ENCODE data around the gene DIS3L. TPM values are rescaled to one million over a fixed set of nuclear protein-coding genes. Genes with fewer than 3 reads are reported as not detected.

Gene DIS3L
- total RNA-seq, 1 donor from 2014 or later, result 27.1 TPM

DNA sequence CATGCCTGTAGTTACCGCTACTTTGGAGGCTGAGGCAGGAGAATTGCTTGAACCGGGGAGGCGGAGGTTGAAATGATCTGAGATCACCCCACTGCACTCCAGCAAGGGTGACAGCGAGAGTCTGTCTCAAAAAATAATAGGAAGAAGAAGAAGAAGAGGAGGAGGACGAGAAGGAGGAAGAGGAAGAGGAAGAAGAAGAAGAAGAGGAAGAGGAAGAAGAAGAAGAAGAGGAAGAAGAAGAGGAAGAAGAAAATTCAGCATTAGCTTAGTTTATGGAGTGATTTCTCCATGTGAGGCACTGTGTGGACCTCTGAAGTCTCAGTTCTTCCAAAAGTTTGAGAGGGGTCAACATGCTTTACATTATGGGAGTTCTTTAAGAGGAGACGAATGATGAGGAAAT is 22.4 kb upstream of the DIS3L start:
- DNase-seq (no peak), ATAC-seq (no peak)
- H3K27ac ChIP-seq, result no peak overlapping the region
- TF ChIP-seq, protein P1, sequence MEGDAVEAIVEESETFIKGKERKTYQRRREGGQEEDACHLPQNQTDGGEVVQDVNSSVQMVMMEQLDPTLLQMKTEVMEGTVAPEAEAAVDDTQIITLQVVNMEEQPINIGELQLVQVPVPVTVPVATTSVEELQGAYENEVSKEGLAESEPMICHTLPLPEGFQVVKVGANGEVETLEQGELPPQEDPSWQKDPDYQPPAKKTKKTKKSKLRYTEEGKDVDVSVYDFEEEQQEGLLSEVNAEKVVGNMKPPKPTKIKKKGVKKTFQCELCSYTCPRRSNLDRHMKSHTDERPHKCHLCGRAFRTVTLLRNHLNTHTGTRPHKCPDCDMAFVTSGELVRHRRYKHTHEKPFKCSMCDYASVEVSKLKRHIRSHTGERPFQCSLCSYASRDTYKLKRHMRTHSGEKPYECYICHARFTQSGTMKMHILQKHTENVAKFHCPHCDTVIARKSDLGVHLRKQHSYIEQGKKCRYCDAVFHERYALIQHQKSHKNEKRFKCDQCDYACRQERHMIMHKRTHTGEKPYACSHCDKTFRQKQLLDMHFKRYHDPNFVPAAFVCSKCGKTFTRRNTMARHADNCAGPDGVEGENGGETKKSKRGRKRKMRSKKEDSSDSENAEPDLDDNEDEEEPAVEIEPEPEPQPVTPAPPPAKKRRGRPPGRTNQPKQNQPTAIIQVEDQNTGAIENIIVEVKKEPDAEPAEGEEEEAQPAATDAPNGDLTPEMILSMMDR (IDR thresholded peaks at IDR 0.05), result no peak
- no peaks in the 10 kb centered on the region for H3K4me1 ChIP-seq
- intact Hi-C loops (cut with DNase I), result no loop called here
- no peak overlapping the region for H3K4me3 ChIP-seq
- H3K27me3 ChIP-seq, result no peaks in the 10 kb centered on the region
- no peaks in the 10 kb centered on the region for H3K9me3 ChIP-seq
- no peaks in the 10 kb centered on the region for H3K36me3 ChIP-seq

DNA sequence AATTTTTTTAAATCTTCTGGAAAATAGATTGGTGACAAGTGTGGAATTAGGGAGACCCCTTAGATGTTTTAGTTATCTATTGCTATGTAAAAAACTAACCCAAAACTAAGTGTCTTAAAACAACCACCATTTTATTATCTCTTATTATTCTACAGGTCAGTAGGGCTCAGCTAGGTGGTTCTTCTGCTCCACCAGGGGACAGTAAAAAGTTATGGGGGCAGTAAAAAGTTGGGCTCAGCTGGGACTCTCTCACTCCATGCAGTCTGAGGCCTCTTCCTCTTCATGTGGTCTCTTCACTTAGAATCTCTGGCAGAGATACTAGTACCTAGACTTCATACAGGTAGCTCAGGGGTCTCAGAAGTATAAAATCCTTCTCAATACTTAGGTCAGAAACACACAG is 18.0 kb upstream of the DIS3L start:
- ATAC-seq (no peak), DNase-seq (no peak)
- Histone ChIP-seq H3K27me3 (no peaks in the 10 kb centered on the region), H3K4me3 (no peak overlapping the region), H3K36me3 (no peaks in the 10 kb centered on the region), H3K4me1 (no peaks in the 10 kb centered on the region), H3K9me3 (no peaks in the 10 kb centered on the region), H3K27ac (no peak overlapping the region)
- TF ChIP-seq, protein P1 (IDR thresholded peaks at IDR 0.05), result no peak
- intact Hi-C loops (cut with DNase I), result no loop called here

DNA sequence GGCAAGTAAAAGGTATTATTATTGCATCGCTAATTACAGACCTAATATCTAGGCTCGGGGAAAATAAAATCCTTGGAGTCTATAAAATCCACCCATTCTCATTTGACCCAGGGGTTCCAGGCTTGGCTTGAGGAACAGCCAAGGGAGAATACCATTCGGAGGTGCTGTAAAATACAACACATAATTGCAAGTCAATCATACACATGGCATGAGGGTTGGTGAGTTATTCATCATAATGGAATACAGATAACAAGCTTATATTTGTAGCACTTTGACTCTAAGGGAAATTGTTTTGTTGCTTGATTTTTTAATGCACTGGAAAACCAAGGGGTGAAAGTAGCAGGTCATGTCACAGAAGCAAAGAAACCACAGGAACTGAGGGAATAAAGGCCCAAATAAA is 16.8 kb upstream of the DIS3L start:
- intact Hi-C loops (cut with DNase I), result no loop called here
- DNase-seq, result no peak
- Histone ChIP-seq H3K27me3 (no peaks in the 10 kb centered on the region), H3K27ac (no peak overlapping the region), H3K36me3 (no peaks in the 10 kb centered on the region), H3K4me3 (no peak overlapping the region), H3K9me3 (no peaks in the 10 kb centered on the region), H3K4me1 (no peaks in the 10 kb centered on the region)
- ATAC-seq, result no peak
- TF ChIP-seq, protein P1 (IDR thresholded peaks at IDR 0.05), result no peak

DNA sequence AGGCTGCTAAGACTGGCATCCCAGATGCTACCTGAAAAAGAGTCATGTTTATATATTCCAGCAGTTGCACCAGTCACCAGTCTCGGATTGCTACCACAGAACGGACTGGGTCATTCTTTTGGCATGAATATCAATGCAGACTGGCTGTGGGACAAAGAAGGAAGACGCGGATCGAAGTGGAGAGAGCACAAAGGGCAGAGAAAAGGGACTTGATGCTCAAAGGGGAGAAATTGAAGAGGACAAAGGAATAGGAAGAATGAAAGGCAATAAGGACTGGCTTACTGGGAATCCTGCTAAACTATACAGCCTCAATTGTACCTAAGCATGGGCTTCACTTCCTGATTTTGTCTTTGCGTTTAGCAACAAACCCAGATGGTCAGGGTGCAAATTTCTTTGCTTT is 15.3 kb upstream of the DIS3L start:
- Histone ChIP-seq H3K27ac (no peak overlapping the region), H3K27me3 (no peaks in the 10 kb centered on the region), H3K36me3 (no peaks in the 10 kb centered on the region), H3K4me3 (no peak overlapping the region), H3K4me1 (no peaks in the 10 kb centered on the region), H3K9me3 (no peaks in the 10 kb centered on the region)
- DNase-seq (no peak), ATAC-seq (no peak)
- intact Hi-C loops (cut with DNase I), result no loop called here
- TF ChIP-seq, protein P1 (IDR thresholded peaks at IDR 0.05), result no peak

DNA sequence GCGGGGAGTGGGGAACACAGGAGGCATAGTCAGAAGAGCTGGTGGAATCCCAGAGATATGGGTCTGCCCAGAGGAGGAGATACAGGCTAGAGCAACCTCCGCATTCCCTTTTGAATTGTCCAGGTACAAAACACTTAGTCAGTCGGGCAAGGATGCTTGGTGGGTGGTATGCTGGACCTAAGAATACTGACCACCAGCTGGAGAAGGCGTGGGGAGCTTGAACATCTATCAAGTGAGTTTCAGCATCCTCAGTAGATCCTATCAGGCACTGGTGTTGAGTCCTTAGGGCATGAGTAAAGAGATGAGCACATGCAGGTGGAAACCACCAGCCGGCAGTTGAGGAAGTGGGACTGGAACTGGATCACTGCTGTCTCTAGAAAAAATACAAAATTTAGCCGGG is 14.7 kb upstream of the DIS3L start:
- no peak overlapping the region for H3K4me3 ChIP-seq
- no peak overlapping the region for H3K27ac ChIP-seq
- H3K4me1 ChIP-seq, result no peaks in the 10 kb centered on the region
- ATAC-seq (no peak), DNase-seq (no peak)
- no peaks in the 10 kb centered on the region for H3K27me3 ChIP-seq
- H3K36me3 ChIP-seq, result no peaks in the 10 kb centered on the region
- intact Hi-C loops (cut with DNase I), result no loop called here
- TF ChIP-seq, protein P1 (IDR thresholded peaks at IDR 0.05), result no peak
- H3K9me3 ChIP-seq, result no peaks in the 10 kb centered on the region

DNA sequence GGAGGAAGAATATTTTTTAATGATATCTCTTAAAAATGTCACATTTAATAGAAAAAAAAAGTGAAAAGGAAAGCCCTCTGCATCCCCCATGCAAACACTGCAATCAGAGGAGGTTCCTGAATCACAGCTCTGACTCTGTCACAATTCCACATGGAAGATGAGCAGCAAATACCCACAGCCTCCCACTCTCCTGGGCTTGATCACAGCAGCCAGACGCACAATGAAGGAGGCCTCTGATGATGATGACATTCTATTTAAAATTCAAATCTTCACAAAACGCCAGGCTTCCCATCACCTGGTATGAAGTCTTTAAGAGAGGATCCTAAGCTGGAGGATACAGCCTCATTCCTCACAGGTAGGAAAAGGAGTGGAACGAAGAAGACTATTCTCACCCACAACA is 9.1 kb upstream of the DIS3L start:
- Histone ChIP-seq H3K27ac (no peak overlapping the region), H3K9me3 (no peaks in the 10 kb centered on the region), H3K4me1 (no peaks in the 10 kb centered on the region), H3K36me3 (no peaks in the 10 kb centered on the region), H3K27me3 (no peaks in the 10 kb centered on the region), H3K4me3 (no peak overlapping the region)
- ATAC-seq, result no peak
- DNase-seq, result no peak
- intact Hi-C loops (cut with DNase I), result no loop called here
- TF ChIP-seq, protein P1 (IDR thresholded peaks at IDR 0.05), result no peak
